H9 (cell line): Measurements from ENCODE around the gene FBXO39. TPM values are rescaled to one million over a fixed set of nuclear protein-coding genes. Genes with fewer than 3 reads are reported as not detected.
"Not testable (repeated sequence)": the region's sequence is repeated elsewhere in the genome, so short reads cannot be mapped to it uniquely, and the experiment has no call there.

Experiments
- DNase-seq: peaks from one replicate; pipeline ENCODE4 v3.0.0-alpha.2; 2017
- H2AFZ ChIP-seq: one replicate; pipeline ENCODE4 v1.6.1; 2013; ENCODE audit warnings: mild to moderate bottlenecking, low read length, control low read depth, moderate library complexity
- H2AK5ac ChIP-seq: 2 replicates; pipeline ENCODE4 v1.6.1; 2013; ENCODE audit warnings: low read length, control low read depth, mixed read lengths; ENCODE audit not compliant: insufficient read length
- H2BK120ac ChIP-seq: one replicate; pipeline ENCODE4 v1.6.1; 2013; ENCODE audit warnings: low read depth, mild to moderate bottlenecking, low read length, control low read depth, inconsistent platforms; ENCODE audit not compliant: poor library complexity, severe bottlenecking
- H2BK12ac ChIP-seq: 2 replicates; pipeline ENCODE4 v1.6.1; 2013; ENCODE audit warnings: low read length, control low read depth, mixed read lengths, low read depth; ENCODE audit not compliant: insufficient read length
- H2BK15ac ChIP-seq: 2 replicates; pipeline ENCODE4 v1.6.1; 2013; ENCODE audit warnings: low read depth, low read length, control low read depth
- H2BK20ac ChIP-seq: one replicate; pipeline ENCODE4 v1.6.1; 2013; ENCODE audit warnings: low read depth, mild to moderate bottlenecking, low read length, control low read depth, inconsistent platforms; ENCODE audit not compliant: poor library complexity, severe bottlenecking
- H2BK5ac ChIP-seq: 2 replicates; pipeline ENCODE4 v1.6.1; 2013; ENCODE audit warnings: low read length, control low read depth, mixed read lengths; ENCODE audit not compliant: insufficient read length
- H3K14ac ChIP-seq: 2 replicates; pipeline ENCODE4 v1.6.1; 2013; ENCODE audit warnings: low read length, control low read depth; ENCODE audit not compliant: insufficient read depth
- H3K18ac ChIP-seq: 2 replicates; pipeline ENCODE4 v1.6.1; 2013; ENCODE audit warnings: low read depth, mild to moderate bottlenecking, mixed read lengths, low read length, control low read depth; ENCODE audit not compliant: insufficient read length
- H3K23ac ChIP-seq: 2 replicates; pipeline ENCODE4 v1.6.1; 2013; ENCODE audit warnings: low read length, control low read depth, mixed read lengths, low read depth; ENCODE audit not compliant: insufficient read length
- H3K23me2 ChIP-seq: 2 replicates; pipeline ENCODE4 v1.6.1; 2013; ENCODE audit warnings: low read depth, mild to moderate bottlenecking, mixed read lengths, low read length, control low read depth; ENCODE audit not compliant: insufficient read length, poor library complexity, severe bottlenecking
- H3K27ac ChIP-seq: 2 replicates; pipeline ENCODE4 v1.5.1; 2013; ENCODE audit warnings: low read length, control low read depth, mixed read lengths, low read depth; ENCODE audit not compliant: insufficient read length
- H3K27me3 ChIP-seq: 2 replicates; pipeline ENCODE4 v1.6.1; 2013; ENCODE audit warnings: low read length, control low read depth, inconsistent platforms; ENCODE audit not compliant: insufficient read depth
- H3K4ac ChIP-seq: 2 replicates; pipeline ENCODE4 v1.6.1; 2013; ENCODE audit warnings: low read depth, mild to moderate bottlenecking, control low read depth, inconsistent platforms, low read length, moderate library complexity
- H3K4me1 ChIP-seq: 2 replicates; pipeline ENCODE4 v1.6.1; 2013; ENCODE audit warnings: low read length, control low read depth, inconsistent platforms; ENCODE audit not compliant: insufficient read depth
- H3K4me2 ChIP-seq: 2 replicates; pipeline ENCODE4 v1.6.1; 2013; ENCODE audit warnings: low read length, control low read depth, mixed read lengths; ENCODE audit not compliant: insufficient read length, insufficient read depth
- H3K56ac ChIP-seq: 2 replicates; pipeline ENCODE4 v1.6.1; 2013; ENCODE audit warnings: low read depth, mild to moderate bottlenecking, mixed read lengths, low read length, control low read depth; ENCODE audit not compliant: insufficient read length
- H3K79me1 ChIP-seq: 2 replicates; pipeline ENCODE4 v1.6.1; 2013; ENCODE audit warnings: low read depth, mild to moderate bottlenecking, moderate library complexity, low read length, control low read depth, inconsistent platforms; ENCODE audit not compliant: insufficient read depth, poor library complexity, severe bottlenecking
- H3K79me2 ChIP-seq: 2 replicates; pipeline ENCODE4 v1.6.1; 2013; ENCODE audit warnings: low read length, control low read depth, inconsistent platforms; ENCODE audit not compliant: insufficient read depth
- H3K9ac ChIP-seq: 2 replicates; pipeline ENCODE4 v1.6.1; 2013; ENCODE audit warnings: low read length, control low read depth, mixed read lengths; ENCODE audit not compliant: insufficient read length; ENCODE audit errors: extremely low read depth
- H3K9me3 ChIP-seq: one replicate; pipeline ENCODE4 v1.6.1; 2013; ENCODE audit warnings: low read depth, low read length, inconsistent platforms; ENCODE audit not compliant: control insufficient read depth
- H3T11ph ChIP-seq: one replicate; pipeline ENCODE4 v1.6.1; 2013; ENCODE audit warnings: mild to moderate bottlenecking, low read length, control low read depth, inconsistent platforms
- H4K20me1 ChIP-seq: one replicate; pipeline ENCODE4 v1.6.1; 2013; ENCODE audit not compliant: control insufficient read depth, insufficient read length, insufficient read depth
- H4K5ac ChIP-seq: 2 replicates; pipeline ENCODE4 v1.6.1; 2013; ENCODE audit warnings: low read depth, mild to moderate bottlenecking, mixed read lengths, low read length, control low read depth; ENCODE audit not compliant: insufficient read length
- H4K8ac ChIP-seq: replicated peaks from 2 replicates; pipeline ENCODE4 v1.6.1; 2013; ENCODE audit warnings: low read length, control low read depth, mixed read lengths, low read depth; ENCODE audit not compliant: insufficient read length
- H4K91ac ChIP-seq: 2 replicates; pipeline ENCODE4 v1.6.1; 2013; ENCODE audit warnings: low read depth, mild to moderate bottlenecking, moderate library complexity, mixed read lengths, low read length, control low read depth; ENCODE audit not compliant: insufficient read length
- H3K27ac Mint-ChIP-seq, 3 experiments: 2 replicates in 2 of 3; 3 replicates in 1 of 3; pipeline ENCODE4 v1.8.0; 2020 to 2021; ENCODE audit warnings: mixed read lengths in 3 of 3, mild to moderate bottlenecking in 1 of 3, moderate library complexity in 1 of 3
- H3K27me3 Mint-ChIP-seq: 2 replicates; pipeline ENCODE4 v1.8.0; 2021; ENCODE audit warnings: low read depth, mild to moderate bottlenecking, moderate library complexity, mixed read lengths
- H3K36me3 Mint-ChIP-seq, 3 experiments: 2 replicates in 2 of 3; 3 replicates in 1 of 3; pipeline ENCODE4 v1.8.0; 2020 to 2021; ENCODE audit warnings: low read depth in 3 of 3, mixed read lengths in 3 of 3; ENCODE audit not compliant: insufficient read depth in 1 of 3
- H3K4me1 Mint-ChIP-seq, 2 experiments: 2 replicates each; pipeline ENCODE4 v1.8.0; 2020; ENCODE audit warnings: mixed read lengths in 2 of 2
- H3K4me3 Mint-ChIP-seq, 2 experiments: 2 replicates in 1 of 2; 3 replicates in 1 of 2; pipeline ENCODE4 v1.8.0; 2020 to 2021; ENCODE audit warnings: mild to moderate bottlenecking in 2 of 2, mixed read lengths in 2 of 2, moderate library complexity in 1 of 2
- H3K9me3 Mint-ChIP-seq, 2 experiments: 2 replicates in 1 of 2; 3 replicates in 1 of 2; pipeline ENCODE4 v1.8.0; 2020; ENCODE audit warnings: mild to moderate bottlenecking in 2 of 2, mixed read lengths in 2 of 2, moderate library complexity in 1 of 2
- WGBS: extraction: QIAGEN DNeasy Blood & Tissue Kit; methylation state at CpG from one replicate; pipeline ENCODE4 v1.1.7; 2013; ENCODE audit warnings: missing lambda C conversion rate, low lambda C conversion rate, mixed read lengths; ENCODE audit not compliant: insufficient read length; ENCODE audit errors: extremely low coverage; 5-methylcytosine and 5-hydroxymethylcytosine counted together
- total RNA-seq: library from RNA; stranded (reverse); gene quantifications from 2 replicates; pipeline ENCODE4 v1.2.1, GENCODE V29; 2021
- TF ChIP-seq, protein P1 (sequence below): fragments of 200-600 bp; sonication (generic); conservative IDR thresholded peaks from 3 replicates; pipeline ENCODE4 v1.8.0; 2021; ENCODE audit warnings: antibody characterized with exemption, mild to moderate bottlenecking

Gene FBXO39
- total RNA-seq, 1 experiment from 2014 or later, result not detected

- Histone ChIP-seq H3T11ph (no peak overlapping the region), H3K18ac (no peak overlapping the region), H2AK5ac (no peak overlapping the region), H3K56ac (no peak overlapping the region), H3K4me2 (no peak overlapping the region), H2BK5ac (no peak overlapping the region), H4K5ac (no peak overlapping the region), H4K91ac (no peak overlapping the region), H3K4me1 (no peaks in the 10 kb centered on the region), H3K14ac (no peak overlapping the region), H3K9ac (no peak overlapping the region), H3K23me2 (no peaks in the 10 kb centered on the region), H2AFZ (no peak overlapping the region), H3K27ac (no peak overlapping the region), H3K4ac (no peak overlapping the region), H4K20me1 (no peaks in the 10 kb centered on the region), H3K79me2 (no peaks in the 10 kb centered on the region), H2BK120ac (no peak overlapping the region), H4K8ac (no peak overlapping the region), H3K9me3 (no peaks in the 10 kb centered on the region), H2BK15ac (no peak overlapping the region), H3K27me3 (no peaks in the 10 kb centered on the region), H3K79me1 (no peaks in the 10 kb centered on the region), H2BK20ac (no peak overlapping the region), H3K23ac (no peak overlapping the region), H2BK12ac (no peak overlapping the region)
- peaks cover 0 to 2% (median 0%) of the 10 kb centered on the region in 3 experiments; a peak in 1 of 7 replicates for H3K36me3 Mint-ChIP-seq
- H3K27ac Mint-ChIP-seq, result no peak overlapping the region
- no peaks in the 10 kb centered on the region for H3K4me1 Mint-ChIP-seq
- H3K4me3 Mint-ChIP-seq, result no peak overlapping the region
- peaks cover 17% of the 10 kb centered on the region for H3K27me3 Mint-ChIP-seq
- TF ChIP-seq, protein P1, sequence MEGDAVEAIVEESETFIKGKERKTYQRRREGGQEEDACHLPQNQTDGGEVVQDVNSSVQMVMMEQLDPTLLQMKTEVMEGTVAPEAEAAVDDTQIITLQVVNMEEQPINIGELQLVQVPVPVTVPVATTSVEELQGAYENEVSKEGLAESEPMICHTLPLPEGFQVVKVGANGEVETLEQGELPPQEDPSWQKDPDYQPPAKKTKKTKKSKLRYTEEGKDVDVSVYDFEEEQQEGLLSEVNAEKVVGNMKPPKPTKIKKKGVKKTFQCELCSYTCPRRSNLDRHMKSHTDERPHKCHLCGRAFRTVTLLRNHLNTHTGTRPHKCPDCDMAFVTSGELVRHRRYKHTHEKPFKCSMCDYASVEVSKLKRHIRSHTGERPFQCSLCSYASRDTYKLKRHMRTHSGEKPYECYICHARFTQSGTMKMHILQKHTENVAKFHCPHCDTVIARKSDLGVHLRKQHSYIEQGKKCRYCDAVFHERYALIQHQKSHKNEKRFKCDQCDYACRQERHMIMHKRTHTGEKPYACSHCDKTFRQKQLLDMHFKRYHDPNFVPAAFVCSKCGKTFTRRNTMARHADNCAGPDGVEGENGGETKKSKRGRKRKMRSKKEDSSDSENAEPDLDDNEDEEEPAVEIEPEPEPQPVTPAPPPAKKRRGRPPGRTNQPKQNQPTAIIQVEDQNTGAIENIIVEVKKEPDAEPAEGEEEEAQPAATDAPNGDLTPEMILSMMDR, result no peak
- peaks cover 0 to 7% of the 10 kb centered on the region in 2 experiments; a peak in 2 of 5 replicates for H3K9me3 Mint-ChIP-seq
- no peak for DNase-seq
- no CpG with 5 or more reads among the region's 10 CpGs for WGBS
These were observed 39.8 kb downstream of the FBXO39 start for GRCh38 chr17:6815775-6816174.

GRCh38 chr17:6816368-6816767, 40.4 kb downstream of the FBXO39 start:
- H2BK5ac ChIP-seq, H4K20me1 ChIP-seq, H3T11ph ChIP-seq, H2BK12ac ChIP-seq, H3K27me3 ChIP-seq, H4K5ac ChIP-seq, H4K91ac ChIP-seq, H3K4me1 Mint-ChIP-seq, H3K4me1 ChIP-seq, H4K8ac ChIP-seq, H2AK5ac ChIP-seq, H3K9me3 ChIP-seq, H3K9ac ChIP-seq, H2BK120ac ChIP-seq, H3K36me3 Mint-ChIP-seq, H2AFZ ChIP-seq, H3K4me2 ChIP-seq, H3K27ac Mint-ChIP-seq, H3K23ac ChIP-seq, H3K14ac ChIP-seq, H2BK15ac ChIP-seq, H3K9me3 Mint-ChIP-seq, H3K79me2 ChIP-seq, H3K18ac ChIP-seq, DNase-seq, H2BK20ac ChIP-seq, H3K56ac ChIP-seq, H3K79me1 ChIP-seq, H3K4me3 Mint-ChIP-seq, H3K4ac ChIP-seq, H3K27ac ChIP-seq, H3K23me2 ChIP-seq: not testable (repeated sequence)
- peaks cover 19% of the 10 kb centered on the region for H3K27me3 Mint-ChIP-seq
- WGBS, result no CpG with 5 or more reads among the region's 3 CpGs
